ENCODE data around the gene S100A5. TPM values are rescaled to one million over a fixed set of nuclear protein-coding genes. Genes with fewer than 3 reads are reported as not detected.
"Not testable (repeated sequence)": the region's sequence is repeated elsewhere in the genome, so short reads cannot be mapped to it uniquely, and the experiment has no call there.

Gene S100A5
- total RNA-seq, 4 donors from 2014 or later: 2.2 to 12.6 (median 6.5) TPM

- 40 to 53% methylated on average over 2 to 3 of the region's 3 CpGs for WGBS, 2 donors
- Histone ChIP-seq H3K27me3 (no peaks in the 10 kb centered on the region), H3K4me1 (peaks cover 16 to 18% of the 10 kb centered on the region in 2 donors), H3K36me3 (no peaks in the 10 kb centered on the region), H3K9me3 (no peaks in the 10 kb centered on the region), H3K27ac (peak overlapping the region in 2 of 3 donors; percentile 8 to 40), H3K4me3 (replicated peaks in 1 of 3) (no peak overlapping the region)
- intact Hi-C loops (cut with DNase I): no loop called here
- TF ChIP-seq CTCF (IDR thresholded peaks at IDR 0.05): no peak
- no peak for TF ChIP-seq POLR2A (IDR thresholded peaks at IDR 0.05)
- DNase-seq: peak in 1 of 2 donors; percentile 34
Measured at GRCh38 chr1:153525088-153525728, 15.5 kb downstream of the S100A5 start.

GRCh38 chr1:153522353-153523048, 18.2 kb downstream of the S100A5 start:
- H3K4me3 ChIP-seq (replicated peaks in 1 of 3); H3K9me3 ChIP-seq; intact Hi-C loops (cut with DNase I); H3K27ac ChIP-seq; DNase-seq; H3K36me3 ChIP-seq; H3K27me3 ChIP-seq: not testable (repeated sequence)
- H3K4me1 ChIP-seq: peaks cover 16 to 18% of the 10 kb centered on the region in 2 donors
- WGBS, 2 donors: 83 to 85% methylated on average over 13 to 14 of the region's 14 CpGs

GRCh38 chr1:153521808-153522207, 18.9 kb downstream of the S100A5 start:
- WGBS, 2 donors: 96 to 100% methylated on average over 6 to 29 of the region's 37 CpGs
- not testable (repeated sequence) for H3K27ac ChIP-seq

GRCh38 chr1:153520818-153521476, 19.8 kb downstream of the S100A5 start:
- DNase-seq: no peak
- Histone ChIP-seq H3K9me3 (no peaks in the 10 kb centered on the region), H3K27ac (no peak overlapping the region), H3K36me3 (no peaks in the 10 kb centered on the region), H3K4me1 (peaks cover 8 to 11% of the 10 kb centered on the region in 2 donors), H3K27me3 (no peaks in the 10 kb centered on the region), H3K4me3 (replicated peaks in 1 of 3) (no peak overlapping the region)
- 98 to 99% methylated on average over 3 to 4 of the region's 4 CpGs for WGBS, 2 donors
- no peak for TF ChIP-seq POLR2A (IDR thresholded peaks at IDR 0.05)
- TF ChIP-seq CTCF (IDR thresholded peaks at IDR 0.05): no peak
- intact Hi-C loops (cut with DNase I): no loop called here

More at GRCh38 chr1:153521808-153522207, 18.9 kb downstream of the S100A5 start:
- H3K9me3 ChIP-seq; H3K27me3 ChIP-seq; H3K4me3 ChIP-seq (replicated peaks in 1 of 3); DNase-seq; intact Hi-C loops (cut with DNase I); H3K36me3 ChIP-seq: not testable (repeated sequence)
- H3K4me1 ChIP-seq: peaks cover 16 to 17% of the 10 kb centered on the region in 2 donors

GRCh38 chr1:153520137-153520691, 20.5 kb downstream of the S100A5 start:
- WGBS, 2 donors: 86 to 87% methylated on average over 5 of the region's 5 CpGs
- H3K4me1 ChIP-seq: peaks cover under 1 to 11% of the 10 kb centered on the region in 2 donors
- intact Hi-C loops (cut with DNase I): not testable (repeated sequence)

GRCh38 chr1:153519242-153519641, 21.5 kb downstream of the S100A5 start:
- Histone ChIP-seq H3K4me3 (replicated peaks in 1 of 3) (no peak overlapping the region), H3K27ac (no peak overlapping the region), H3K4me1 (peaks cover 0 to 10% of the 10 kb centered on the region in 2 donors), H3K36me3 (no peaks in the 10 kb centered on the region), H3K9me3 (no peaks in the 10 kb centered on the region), H3K27me3 (no peaks in the 10 kb centered on the region)
- DNase-seq: no peak
- intact Hi-C loops (cut with DNase I): no loop called here
- TF ChIP-seq CTCF (IDR thresholded peaks at IDR 0.05) (no peak), POLR2A (IDR thresholded peaks at IDR 0.05) (no peak)
- WGBS, 2 donors: 84 to 89% methylated on average over 3 of the region's 3 CpGs

More at GRCh38 chr1:153520137-153520691, 20.5 kb downstream of the S100A5 start:
- H3K4me3 ChIP-seq (replicated peaks in 1 of 3); H3K9me3 ChIP-seq; H3K27me3 ChIP-seq; H3K27ac ChIP-seq; DNase-seq; H3K36me3 ChIP-seq: not testable (repeated sequence)

Measured in thyroid gland (tissue), 4 donors.